ENCODE measurements around the gene NBPF1. TPM values are rescaled to one million over a fixed set of nuclear protein-coding genes. Genes with fewer than 3 reads are reported as not detected.
"Not testable (repeated sequence)": the region's sequence is repeated elsewhere in the genome, so short reads cannot be mapped to it uniquely, and the experiment has no call there.

NBPF1 gene
- total RNA-seq, 1 donor from 2014 or later = 50.6 TPM

- H3K36me3 ChIP-seq (ENCODE audit: control insufficient read depth, insufficient read depth, low read length); H3K27me3 ChIP-seq (ENCODE audit: control insufficient read depth, insufficient read depth, low read length): not testable (repeated sequence)
Observed at GRCh38 chr1:16565324-16565723, 48.0 kb downstream of the NBPF1 start.

DNA sequence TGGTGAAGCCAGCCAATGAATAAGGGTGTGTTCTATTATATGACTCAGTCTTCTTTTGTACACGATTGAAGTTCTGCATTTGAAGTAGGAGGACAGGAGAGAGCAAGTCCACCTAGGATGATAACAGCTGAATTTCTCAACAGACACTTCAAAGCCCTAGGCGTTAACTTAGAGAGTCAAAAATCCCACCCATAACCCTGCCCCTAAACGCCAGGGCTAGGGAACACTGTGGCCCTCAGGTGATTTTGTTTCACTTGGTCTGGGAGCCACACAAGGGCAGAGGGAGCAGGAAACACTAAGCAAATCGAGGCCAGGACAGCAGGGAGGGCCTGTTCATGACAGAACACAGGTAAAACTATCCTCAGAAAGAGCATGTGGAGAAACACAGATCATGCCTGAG is 52.3 kb downstream of the NBPF1 start:
- H3K36me3 ChIP-seq (ENCODE audit: control insufficient read depth, insufficient read depth, low read length); H3K27me3 ChIP-seq (ENCODE audit: control insufficient read depth, insufficient read depth, low read length); H3K4me3 ChIP-seq (ENCODE audit: low read depth, low read length); DNase-seq (ENCODE audit: low read depth): not testable (repeated sequence)

More at GRCh38 chr1:16565324-16565723, 48.0 kb downstream of the NBPF1 start:
- DNase-seq (ENCODE audit: low read depth); H3K4me3 ChIP-seq (ENCODE audit: low read depth, low read length): not testable (repeated sequence)

GRCh38 chr1:16560498-16560897 is 52.9 kb downstream of the NBPF1 start:
- DNase-seq (ENCODE audit: low read depth); H3K4me3 ChIP-seq (ENCODE audit: low read depth, low read length); H3K27me3 ChIP-seq (ENCODE audit: control insufficient read depth, insufficient read depth, low read length); H3K36me3 ChIP-seq (ENCODE audit: control insufficient read depth, insufficient read depth, low read length): not testable (repeated sequence)

GRCh38 chr1:16559688-16560087 is 53.7 kb downstream of the NBPF1 start:
- DNase-seq (ENCODE audit: low read depth); H3K36me3 ChIP-seq (ENCODE audit: control insufficient read depth, insufficient read depth, low read length); H3K4me3 ChIP-seq (ENCODE audit: low read depth, low read length); H3K27me3 ChIP-seq (ENCODE audit: control insufficient read depth, insufficient read depth, low read length): not testable (repeated sequence)

DNA sequence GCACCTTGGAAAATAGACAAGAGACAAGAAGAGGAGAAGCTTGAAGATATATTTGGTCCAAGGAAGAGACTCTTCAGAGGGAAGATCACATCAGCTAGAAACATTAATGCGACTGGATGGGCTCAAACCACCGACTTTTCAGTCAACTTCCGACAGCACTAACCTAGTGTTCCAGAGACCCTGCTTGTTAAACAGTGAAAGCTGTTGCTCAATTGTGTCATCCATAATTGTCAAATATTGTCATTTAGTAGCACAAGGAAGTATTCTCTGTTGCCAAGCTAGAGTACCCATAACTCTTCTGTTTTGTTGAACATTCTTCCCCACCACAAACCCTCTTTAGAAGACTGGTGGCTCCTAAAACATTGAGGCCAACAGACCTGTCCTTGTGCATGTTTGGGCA is 56.3 kb downstream of the NBPF1 start:
- H3K4me3 ChIP-seq (ENCODE audit: low read depth, low read length); H3K36me3 ChIP-seq (ENCODE audit: control insufficient read depth, insufficient read depth, low read length): not testable (repeated sequence)

DNA sequence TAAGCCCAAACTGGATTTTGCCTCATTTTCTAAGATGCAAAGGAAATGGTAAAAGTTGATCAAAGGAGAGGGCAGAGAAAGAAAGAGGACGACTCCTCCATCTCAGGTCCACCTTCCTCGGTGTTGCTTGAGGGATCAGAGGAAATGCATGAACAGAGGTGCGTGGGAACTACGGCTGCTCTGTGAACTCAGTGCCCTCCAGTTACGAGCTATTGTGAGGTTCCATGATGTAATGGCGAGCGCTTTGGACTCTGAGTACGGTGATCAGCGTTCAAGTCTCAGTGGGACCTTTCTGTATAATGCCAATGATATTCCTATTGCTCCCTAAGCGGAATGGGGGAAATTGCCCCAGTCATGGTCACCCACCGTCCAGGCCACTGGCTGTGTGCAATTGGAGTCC is 60.1 kb downstream of the NBPF1 start:
- not testable (repeated sequence) for H3K27me3 ChIP-seq (ENCODE audit: control insufficient read depth, insufficient read depth, low read length); H3K4me3 ChIP-seq (ENCODE audit: low read depth, low read length); H3K36me3 ChIP-seq (ENCODE audit: control insufficient read depth, insufficient read depth, low read length); DNase-seq (ENCODE audit: low read depth)

More for the DNA sequence above, 56.3 kb downstream of the NBPF1 start:
- not testable (repeated sequence) for DNase-seq (ENCODE audit: low read depth); H3K27me3 ChIP-seq (ENCODE audit: control insufficient read depth, insufficient read depth, low read length)

DNA sequence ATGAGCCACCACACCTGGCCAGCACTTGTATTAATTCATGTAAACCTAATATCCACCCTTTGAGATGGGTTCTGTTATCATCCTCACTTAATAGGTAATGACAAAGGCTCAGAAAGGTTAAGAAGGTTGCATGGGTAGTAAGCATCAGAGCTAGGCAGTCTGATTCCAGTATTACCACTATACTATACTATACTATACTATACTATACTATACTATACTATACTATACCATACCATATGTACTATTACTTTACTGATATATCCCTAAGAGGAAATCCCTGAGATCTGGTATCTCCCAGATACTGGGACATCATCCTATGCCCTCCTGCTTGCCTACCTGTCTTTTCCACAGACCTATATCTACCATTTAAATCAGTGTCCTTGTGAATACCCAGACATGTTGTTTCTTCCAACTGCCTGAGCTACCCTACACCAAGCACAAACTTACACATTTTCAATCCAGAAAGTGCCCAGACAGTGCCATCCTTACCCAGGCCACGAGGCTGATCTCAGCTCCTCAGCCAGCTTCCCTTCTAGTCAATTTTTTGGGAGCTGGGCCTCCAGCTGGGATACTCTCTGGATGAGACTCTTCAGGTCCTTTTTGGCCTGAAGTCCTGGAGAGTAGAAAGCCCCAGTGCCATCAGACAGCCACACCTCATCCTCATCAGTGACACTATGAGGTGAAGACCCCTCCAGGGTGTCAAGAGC is 63.0 kb downstream of the NBPF1 start:
- not testable (repeated sequence) for H3K4me3 ChIP-seq (ENCODE audit: low read depth, low read length); DNase-seq (ENCODE audit: low read depth); H3K27me3 ChIP-seq (ENCODE audit: control insufficient read depth, insufficient read depth, low read length); H3K36me3 ChIP-seq (ENCODE audit: control insufficient read depth, insufficient read depth, low read length)

- H3K4me3 ChIP-seq (ENCODE audit: low read depth, low read length); DNase-seq (ENCODE audit: low read depth); H3K27me3 ChIP-seq (ENCODE audit: control insufficient read depth, insufficient read depth, low read length); H3K36me3 ChIP-seq (ENCODE audit: control insufficient read depth, insufficient read depth, low read length): not testable (repeated sequence)
Observed at GRCh38 chr1:16549545-16549944, 63.8 kb downstream of the NBPF1 start.

DNA sequence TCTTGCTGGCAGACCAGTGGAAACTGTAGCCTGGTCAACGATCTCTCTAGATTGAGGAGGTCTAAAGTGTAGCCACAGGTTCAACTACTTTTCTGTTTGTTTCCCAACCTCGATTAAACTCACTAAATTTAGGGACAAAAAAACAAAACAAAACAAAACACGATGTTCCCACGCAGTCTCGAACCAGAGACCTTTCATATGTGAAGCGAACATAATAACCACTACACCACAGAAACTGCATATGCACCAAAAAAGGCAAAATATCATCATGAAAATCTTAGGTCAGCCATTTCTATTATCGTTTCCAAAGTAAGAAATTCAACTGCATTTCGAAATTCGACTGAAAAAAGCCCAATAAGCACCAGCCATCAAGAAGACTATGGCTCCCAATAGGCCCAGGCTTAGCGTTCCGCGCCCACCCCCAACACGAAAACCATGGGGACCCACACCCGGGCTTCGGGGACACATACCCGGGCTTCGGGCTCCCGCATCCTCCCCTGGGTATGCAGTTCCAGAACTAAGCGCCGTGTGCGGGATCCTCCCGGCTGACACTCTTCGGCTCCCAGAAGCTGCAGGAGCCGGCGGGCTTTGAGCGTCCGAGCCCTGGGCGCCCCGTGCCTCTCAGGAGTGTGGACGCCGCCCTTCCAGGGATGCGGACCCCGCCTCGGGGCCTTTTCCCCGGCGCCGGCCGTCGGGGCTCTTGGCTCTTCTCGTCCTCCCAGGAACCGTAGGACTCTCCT is 65.7 kb downstream of the NBPF1 start:
- H3K27me3 ChIP-seq (ENCODE audit: control insufficient read depth, insufficient read depth, low read length); H3K4me3 ChIP-seq (ENCODE audit: low read depth, low read length); H3K36me3 ChIP-seq (ENCODE audit: control insufficient read depth, insufficient read depth, low read length); DNase-seq (ENCODE audit: low read depth): not testable (repeated sequence)

GRCh38 chr1:16545682-16546095 is 67.7 kb downstream of the NBPF1 start:
- not testable (repeated sequence) for H3K36me3 ChIP-seq (ENCODE audit: control insufficient read depth, insufficient read depth, low read length); H3K27me3 ChIP-seq (ENCODE audit: control insufficient read depth, insufficient read depth, low read length); H3K4me3 ChIP-seq (ENCODE audit: low read depth, low read length)
- DNase-seq (ENCODE audit: low read depth) = peak; percentile 0

GRCh38 chr1:16540421-16540893 is 72.9 kb downstream of the NBPF1 start:
- H3K4me3 ChIP-seq (ENCODE audit: low read depth, low read length); DNase-seq (ENCODE audit: low read depth); H3K27me3 ChIP-seq (ENCODE audit: control insufficient read depth, insufficient read depth, low read length); H3K36me3 ChIP-seq (ENCODE audit: control insufficient read depth, insufficient read depth, low read length): not testable (repeated sequence)

DNA sequence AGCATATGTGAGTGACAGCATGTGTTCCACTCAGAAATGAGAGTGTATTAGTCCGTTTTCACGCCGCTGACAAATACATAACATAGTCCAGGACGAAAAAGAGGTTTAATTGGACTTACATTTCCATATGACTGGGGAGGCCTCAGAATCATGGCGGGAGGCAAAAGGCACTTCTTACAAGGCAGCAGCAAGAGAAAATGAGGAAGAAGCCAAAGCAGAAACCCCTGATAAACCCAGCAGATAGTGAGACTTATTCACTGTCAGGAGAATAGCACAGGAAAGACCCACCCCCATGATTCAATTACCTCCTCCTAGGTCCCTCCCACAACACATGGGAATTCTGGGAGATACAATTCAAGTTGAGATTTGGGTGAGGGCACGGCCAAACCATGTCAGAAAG is 75.8 kb downstream of the NBPF1 start:
- not testable (repeated sequence) for H3K27me3 ChIP-seq (ENCODE audit: control insufficient read depth, insufficient read depth, low read length); DNase-seq (ENCODE audit: low read depth); H3K4me3 ChIP-seq (ENCODE audit: low read depth, low read length); H3K36me3 ChIP-seq (ENCODE audit: control insufficient read depth, insufficient read depth, low read length)

GRCh38 chr1:16536796-16537195 is 76.6 kb downstream of the NBPF1 start:
- H3K36me3 ChIP-seq (ENCODE audit: control insufficient read depth, insufficient read depth, low read length); H3K4me3 ChIP-seq (ENCODE audit: low read depth, low read length); DNase-seq (ENCODE audit: low read depth): not testable (repeated sequence)

DNA sequence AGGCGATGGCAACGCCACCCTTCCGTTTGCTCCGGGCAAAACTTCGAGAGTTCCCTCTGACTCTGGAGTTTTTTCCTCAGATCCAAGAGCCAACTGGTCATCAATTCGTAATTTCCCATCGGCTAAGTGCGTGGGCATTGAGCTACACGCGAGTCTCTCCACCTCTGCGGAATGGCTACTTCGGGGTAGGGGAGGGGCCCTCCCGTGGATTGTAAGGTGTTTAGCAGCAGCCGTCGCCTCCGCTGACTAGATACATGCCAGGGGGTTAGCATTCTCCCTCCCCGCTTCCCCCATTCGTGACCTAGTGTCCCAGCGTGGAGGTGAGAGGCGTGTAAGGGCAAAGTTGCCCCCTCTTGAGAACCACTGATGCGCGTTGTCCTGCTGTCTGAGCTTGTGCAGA is 77.5 kb downstream of the NBPF1 start:
- not testable (repeated sequence) for H3K27me3 ChIP-seq (ENCODE audit: control insufficient read depth, insufficient read depth, low read length); H3K4me3 ChIP-seq (ENCODE audit: low read depth, low read length); DNase-seq (ENCODE audit: low read depth); H3K36me3 ChIP-seq (ENCODE audit: control insufficient read depth, insufficient read depth, low read length)

More at GRCh38 chr1:16536796-16537195, 76.6 kb downstream of the NBPF1 start:
- not testable (repeated sequence) for H3K27me3 ChIP-seq (ENCODE audit: control insufficient read depth, insufficient read depth, low read length)

GRCh38 chr1:16535487-16535886 is 77.9 kb downstream of the NBPF1 start:
- peak overlapping the region; percentile 26 for H3K4me3 ChIP-seq (ENCODE audit: low read depth, low read length)
- H3K27me3 ChIP-seq (ENCODE audit: control insufficient read depth, insufficient read depth, low read length); DNase-seq (ENCODE audit: low read depth); H3K36me3 ChIP-seq (ENCODE audit: control insufficient read depth, insufficient read depth, low read length): not testable (repeated sequence)
